Measurements from ENCODE around the gene PAPPA.

The PAPPA gene

GRCh38 chr9:116349684-116350083, 196.1 kb downstream of the PAPPA start:
- no peak for DNase-seq (ENCODE audit: low read depth, low spot score)

- peak; percentile 34 for DNase-seq (ENCODE audit: low read depth, low spot score)
Observed at GRCh38 chr9:116350213-116350612, 196.6 kb downstream of the PAPPA start.

- DNase-seq (ENCODE audit: low read depth, low spot score): no peak
Observed at GRCh38 chr9:116352958-116353357, 199.4 kb downstream of the PAPPA start.

- DNase-seq (ENCODE audit: low read depth, low spot score): peak; percentile 74
Observed at GRCh38 chr9:116355153-116355921, 201.7 kb downstream of the PAPPA start.

- DNase-seq (ENCODE audit: low read depth, low spot score): no peak
Observed at GRCh38 chr9:116358251-116358650, 204.7 kb downstream of the PAPPA start.

GRCh38 chr9:116360016-116360415, 206.4 kb downstream of the PAPPA start:
- DNase-seq (ENCODE audit: low read depth, low spot score): no peak

- DNase-seq (ENCODE audit: low read depth, low spot score): no peak
Observed at GRCh38 chr9:116360989-116361388, 207.4 kb downstream of the PAPPA start.

- DNase-seq (ENCODE audit: low read depth, low spot score): no peak
Observed at GRCh38 chr9:116361547-116361946, 208.0 kb downstream of the PAPPA start.

GRCh38 chr9:116362493-116362892, 208.9 kb downstream of the PAPPA start:
- no peak for DNase-seq (ENCODE audit: low read depth, low spot score)

GRCh38 chr9:116365056-116365471, 211.5 kb downstream of the PAPPA start:
- DNase-seq (ENCODE audit: low read depth, low spot score): peak; percentile 96

- no peak for DNase-seq (ENCODE audit: low read depth, low spot score)
Observed at GRCh38 chr9:116366241-116366640, 212.7 kb downstream of the PAPPA start.

GRCh38 chr9:116368680-116369079, 215.1 kb downstream of the PAPPA start:
- DNase-seq (ENCODE audit: low read depth, low spot score): no peak

- peak; percentile 56 for DNase-seq (ENCODE audit: low read depth, low spot score)
Observed at GRCh38 chr9:116369706-116370105, 216.1 kb downstream of the PAPPA start.

GRCh38 chr9:116370556-116370955, 217.0 kb downstream of the PAPPA start:
- DNase-seq (ENCODE audit: low read depth, low spot score): no peak

- no peak for DNase-seq (ENCODE audit: low read depth, low spot score)
Observed at GRCh38 chr9:116372081-116372673, 218.6 kb downstream of the PAPPA start.

- no peak for DNase-seq (ENCODE audit: low read depth, low spot score)
Observed at GRCh38 chr9:116372786-116373185, 219.2 kb downstream of the PAPPA start.

- peak; percentile 78 for DNase-seq (ENCODE audit: low read depth, low spot score)
Observed at GRCh38 chr9:116377179-116377798, 223.7 kb downstream of the PAPPA start.

GRCh38 chr9:116378873-116379272, 225.3 kb downstream of the PAPPA start:
- no peak for DNase-seq (ENCODE audit: low read depth, low spot score)

- no peak for DNase-seq (ENCODE audit: low read depth, low spot score)
Observed at GRCh38 chr9:116379821-116380220, 226.2 kb downstream of the PAPPA start.

GRCh38 chr9:116380496-116380995, 227.0 kb downstream of the PAPPA start:
- no peak for DNase-seq (ENCODE audit: low read depth, low spot score)

- DNase-seq (ENCODE audit: low read depth, low spot score): no peak
Observed at GRCh38 chr9:116381350-116381749, 227.8 kb downstream of the PAPPA start.

GRCh38 chr9:116382053-116382452, 228.5 kb downstream of the PAPPA start:
- DNase-seq (ENCODE audit: low read depth, low spot score): no peak

GRCh38 chr9:116383133-116383532, 229.5 kb downstream of the PAPPA start:
- DNase-seq (ENCODE audit: low read depth, low spot score): no peak
